GM12878 (cell line): Measurements from ENCODE around the gene MAP6D1. TPM values are rescaled to one million over a fixed set of nuclear protein-coding genes. Genes with fewer than 3 reads are reported as not detected.

Experiments
- NFYA ChIP-seq: IDR thresholded peaks from 2 replicates; pipeline ENCODE4 v1.6.1; 2011; ENCODE audit warnings: low read depth, mild to moderate bottlenecking, low read length, improper control_type of control experiment, borderline replicate concordance
- NKRF ChIP-seq: fragments of 450-650 bp; conservative IDR thresholded peaks from 2 replicates; pipeline ENCODE4 v1.6.1; 2017; ENCODE audit warnings: mild to moderate bottlenecking, moderate library complexity
- NRF1 ChIP-seq: conservative IDR thresholded peaks from 2 replicates; pipeline ENCODE4 v1.6.1; 2011; ENCODE audit warnings: mild to moderate bottlenecking, low read depth, low read length, improper control_type of control experiment
- SMAD1 ChIP-seq: fragments of 450-650 bp; IDR thresholded peaks from 2 replicates; pipeline ENCODE4 v1.6.1; 2018; ENCODE audit warnings: mild to moderate bottlenecking, low read depth; ENCODE audit not compliant: partially characterized antibody
- SREBF2 ChIP-seq: IDR thresholded peaks from 2 replicates; pipeline ENCODE4 v1.6.1; 2012; ENCODE audit warnings: mild to moderate bottlenecking, low read length
- STAT3 ChIP-seq: IDR thresholded peaks from 2 replicates; pipeline ENCODE4 v1.6.1; 2011; ENCODE audit warnings: low read depth, low read length, improper control_type of control experiment
- polyA plus RNA-seq, 11 experiments: library from polyadenylated mRNA; depleted of rRNA in 4 of 11; unstranded in 6 of 11; stranded (reverse) in 5 of 11; fragments of >200 nt; fragmentation: Nextera tagmentation in 4 of 11; fragmentation: Illumina TruSeq in 1 of 11; extraction: Ambion mirVana in 4 of 11; extraction: Trizol in 1 of 11; gene quantifications; 1 replicate in 1 of 11; 2 replicates in 10 of 11; pipeline versions ENCODE4 v1.2.1 to v1.2.3, GENCODE V29; 2011 to 2016; ENCODE audit warnings: inconsistent platforms in 2 of 11, missing spikeins in 2 of 11, low read depth in 1 of 11
- total RNA-seq, 4 experiments: library from RNA; depleted of rRNA in 3 of 4; stranded (reverse); fragments of >200 nt in 3 of 4; fragmentation: Illumina TruSeq in 1 of 4; extraction: Trizol in 1 of 4; gene quantifications; 2 replicates each; pipeline versions ENCODE4 v1.2.1 to v1.2.3, GENCODE V29; 2013 to 2021
- TF ChIP-seq, protein P1 (sequence below): fragments of 450-650 bp; formaldehyde crosslinking; IDR thresholded peaks from 2 replicates; pipeline ENCODE4 v1.5.0; 2022; ENCODE audit warnings: mild to moderate bottlenecking, missing genetic modification characterization

The MAP6D1 gene
- total and polyA plus RNA-seq, 10 of the 15 experiments (the other 5 are each of a cell fraction or from before 2014, with no cell fraction given), result 0.50 to 2.2 (median 1.2) TPM; not detected in 3

DNA sequence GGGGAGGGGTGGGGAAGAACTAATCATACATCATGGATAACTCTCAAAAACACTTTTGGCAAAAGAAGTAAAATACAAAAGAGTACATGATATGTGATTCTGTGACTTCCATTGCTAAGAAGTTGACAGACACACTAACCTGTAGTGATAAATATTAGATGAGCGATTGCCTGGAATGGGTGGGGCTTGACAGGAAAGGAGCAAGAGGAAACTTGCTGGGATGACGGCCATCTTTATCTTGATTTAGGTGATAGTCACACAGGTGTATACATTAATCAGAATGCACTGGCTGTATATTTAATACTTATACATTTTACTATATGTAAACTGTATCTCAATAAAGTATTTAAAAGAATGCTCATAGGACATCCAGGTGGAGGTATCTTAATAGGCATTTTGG, 46.2 kb upstream of the MAP6D1 start (continued):
- TF ChIP-seq, protein P1, sequence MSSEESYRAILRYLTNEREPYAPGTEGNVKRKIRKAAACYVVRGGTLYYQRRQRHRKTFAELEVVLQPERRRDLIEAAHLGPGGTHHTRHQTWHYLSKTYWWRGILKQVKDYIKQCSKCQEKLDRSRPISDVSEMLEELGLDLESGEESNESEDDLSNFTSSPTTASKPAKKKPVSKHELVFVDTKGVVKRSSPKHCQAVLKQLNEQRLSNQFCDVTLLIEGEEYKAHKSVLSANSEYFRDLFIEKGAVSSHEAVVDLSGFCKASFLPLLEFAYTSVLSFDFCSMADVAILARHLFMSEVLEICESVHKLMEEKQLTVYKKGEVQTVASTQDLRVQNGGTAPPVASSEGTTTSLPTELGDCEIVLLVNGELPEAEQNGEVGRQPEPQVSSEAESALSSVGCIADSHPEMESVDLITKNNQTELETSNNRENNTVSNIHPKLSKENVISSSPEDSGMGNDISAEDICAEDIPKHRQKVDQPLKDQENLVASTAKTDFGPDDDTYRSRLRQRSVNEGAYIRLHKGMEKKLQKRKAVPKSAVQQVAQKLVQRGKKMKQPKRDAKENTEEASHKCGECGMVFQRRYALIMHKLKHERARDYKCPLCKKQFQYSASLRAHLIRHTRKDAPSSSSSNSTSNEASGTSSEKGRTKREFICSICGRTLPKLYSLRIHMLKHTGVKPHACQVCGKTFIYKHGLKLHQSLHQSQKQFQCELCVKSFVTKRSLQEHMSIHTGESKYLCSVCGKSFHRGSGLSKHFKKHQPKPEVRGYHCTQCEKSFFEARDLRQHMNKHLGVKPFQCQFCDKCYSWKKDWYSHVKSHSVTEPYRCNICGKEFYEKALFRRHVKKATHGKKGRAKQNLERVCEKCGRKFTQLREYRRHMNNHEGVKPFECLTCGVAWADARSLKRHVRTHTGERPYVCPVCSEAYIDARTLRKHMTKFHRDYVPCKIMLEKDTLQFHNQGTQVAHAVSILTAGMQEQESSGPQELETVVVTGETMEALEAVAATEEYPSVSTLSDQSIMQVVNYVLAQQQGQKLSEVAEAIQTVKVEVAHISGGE (CRISPR knock-in tag), result no peak
- TF ChIP-seq NRF1 (no peak), STAT3 (no peak), SREBF2 (no peak), NKRF (no peak), SMAD1 (no peak), NFYA (no peak)
